GM21381 (cell line): ENCODE results near the gene MT1HL1.

Experiments used
- ATAC-seq: cut with Tn5 transposase; IDR thresholded peaks from one replicate; pipeline ENCODE4 v1.9.1; 2021; ENCODE audit warnings: mild to moderate bottlenecking, moderate library complexity; ENCODE audit not compliant: unreplicated experiment

MT1HL1 gene

DNA sequence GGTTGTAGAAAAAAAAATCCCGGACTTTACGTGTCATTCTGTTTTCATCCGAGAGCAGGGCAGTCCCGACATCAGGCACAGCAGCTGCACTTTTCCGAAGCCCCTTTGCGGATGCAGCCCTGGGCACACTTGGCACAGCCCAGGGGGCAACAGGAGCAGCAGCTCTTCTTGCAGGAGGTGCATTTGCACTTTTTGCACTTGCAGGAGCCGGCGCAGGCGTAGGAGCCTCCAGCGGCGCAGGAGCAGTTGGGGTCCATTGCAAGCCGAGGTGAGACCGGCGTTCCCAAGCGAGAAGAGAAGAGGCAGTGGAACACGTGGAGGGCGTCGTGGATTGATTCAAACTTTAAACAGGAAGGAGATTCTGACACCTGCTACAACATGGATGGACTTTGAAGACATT, at the start of gene MT1HL1:
MT1HL1 (minus strand) TSS at position 326 of the 400 bp plus-strand sequence; CDS start at position 257, 69 bp downstream.
- ATAC-seq, result no peak

- no peak for ATAC-seq
Measured at GRCh38 chr1:237050915-237051314, 46.7 kb upstream of the MT1HL1 start.

GRCh38 chr1:237050185-237050584, 45.9 kb upstream of the MT1HL1 start:
- no peak for ATAC-seq

- ATAC-seq, result no peak
Measured at GRCh38 chr1:237048803-237049202, 44.6 kb upstream of the MT1HL1 start.

- ATAC-seq, result no peak
Measured at GRCh38 chr1:237045278-237046016, 41.2 kb upstream of the MT1HL1 start.

GRCh38 chr1:237043846-237044636, 39.8 kb upstream of the MT1HL1 start:
- no peak for ATAC-seq

- ATAC-seq, result no peak
Measured at GRCh38 chr1:237042892-237043576, 38.8 kb upstream of the MT1HL1 start.

- ATAC-seq, result no peak
Measured at GRCh38 chr1:237042526-237042891, 38.3 kb upstream of the MT1HL1 start.

DNA sequence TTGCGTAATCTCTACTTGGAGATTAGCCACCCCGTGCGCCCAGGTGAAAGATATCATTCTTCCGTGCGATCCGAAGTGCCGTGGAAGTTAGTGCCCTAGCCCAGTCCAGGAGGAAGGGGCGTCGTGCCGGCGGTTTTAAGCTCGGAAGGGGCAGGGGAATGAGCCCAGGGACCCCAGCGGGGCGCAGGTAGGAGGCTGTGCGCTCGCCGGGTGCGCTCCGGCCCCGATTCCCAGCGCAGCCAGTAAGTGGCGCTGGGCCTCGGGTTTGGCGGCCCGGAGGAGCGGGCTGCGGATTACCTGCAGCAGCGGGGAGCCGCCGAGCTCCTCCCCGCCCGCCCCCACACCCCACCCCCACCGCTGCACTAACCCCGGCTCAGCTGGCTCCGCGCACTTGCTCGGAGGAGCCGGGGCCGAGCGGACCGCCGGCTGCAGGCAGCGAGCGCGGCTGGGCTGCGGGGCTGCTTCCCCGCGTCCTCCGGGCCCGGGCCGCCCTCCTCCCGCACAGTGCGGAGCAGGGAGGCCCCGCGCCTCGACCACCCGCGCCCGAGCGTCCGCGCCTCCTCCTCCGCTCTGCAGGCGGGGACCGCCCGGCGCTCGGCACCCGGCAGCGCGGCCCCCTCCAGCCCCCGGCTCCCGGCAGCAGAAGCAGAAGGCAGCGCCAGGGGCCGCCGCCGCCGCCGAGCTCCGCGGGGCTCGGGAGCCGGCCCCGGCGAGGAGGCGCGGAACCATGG, 37.7 kb upstream of the MT1HL1 start, which contains the start of gene RYR2:
RYR2 (plus strand) TSS at position 390 of the 731 bp plus-strand sequence; CDS start at position 728, 338 bp downstream.
- ATAC-seq, result no peak

DNA sequence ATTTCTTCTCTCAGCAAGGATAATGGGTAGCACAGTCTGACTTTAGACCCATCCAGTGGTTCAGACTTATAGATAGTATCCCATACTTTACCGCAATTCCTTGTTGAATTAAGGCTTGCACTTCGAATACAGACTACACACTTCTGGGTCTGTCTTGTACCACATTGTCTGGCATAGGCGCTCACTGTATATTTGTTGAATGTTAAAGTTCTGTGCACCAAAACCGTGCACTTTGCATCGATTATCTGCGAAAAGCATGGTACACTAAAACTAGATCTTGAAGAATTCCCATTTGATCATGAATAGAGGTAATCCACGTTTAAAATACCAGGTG, 37.2 kb upstream of the MT1HL1 start:
- no peak for ATAC-seq

DNA sequence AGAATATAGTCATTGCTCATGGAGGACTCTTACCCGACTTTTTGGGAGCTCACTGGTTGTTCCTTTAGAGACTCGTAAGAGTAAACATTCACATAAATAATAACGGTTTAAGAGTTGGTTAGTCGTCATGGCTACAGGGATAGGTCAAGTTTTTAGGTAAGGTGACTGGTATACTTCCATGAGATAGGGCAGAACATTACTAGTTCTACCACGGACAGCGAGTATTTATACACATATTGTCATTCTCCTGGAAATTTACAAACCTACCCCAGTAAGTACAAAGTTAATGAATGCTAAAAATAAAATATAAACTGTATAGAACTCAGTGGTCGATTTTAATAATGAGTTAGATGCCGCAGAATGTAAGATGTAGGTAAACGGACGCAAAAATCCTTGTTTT, 36.6 kb upstream of the MT1HL1 start:
- no peak for ATAC-seq

- ATAC-seq, result no peak
Measured at GRCh38 chr1:237038211-237038610, 34.0 kb upstream of the MT1HL1 start.

GRCh38 chr1:237035759-237036158, 31.5 kb upstream of the MT1HL1 start:
- ATAC-seq, result no peak

- no peak for ATAC-seq
Measured at GRCh38 chr1:237033804-237034203, 29.6 kb upstream of the MT1HL1 start.

GRCh38 chr1:237033061-237033460, 28.8 kb upstream of the MT1HL1 start:
- ATAC-seq, result no peak

GRCh38 chr1:237032029-237032428, 27.8 kb upstream of the MT1HL1 start:
- ATAC-seq, result peak; percentile 86

DNA sequence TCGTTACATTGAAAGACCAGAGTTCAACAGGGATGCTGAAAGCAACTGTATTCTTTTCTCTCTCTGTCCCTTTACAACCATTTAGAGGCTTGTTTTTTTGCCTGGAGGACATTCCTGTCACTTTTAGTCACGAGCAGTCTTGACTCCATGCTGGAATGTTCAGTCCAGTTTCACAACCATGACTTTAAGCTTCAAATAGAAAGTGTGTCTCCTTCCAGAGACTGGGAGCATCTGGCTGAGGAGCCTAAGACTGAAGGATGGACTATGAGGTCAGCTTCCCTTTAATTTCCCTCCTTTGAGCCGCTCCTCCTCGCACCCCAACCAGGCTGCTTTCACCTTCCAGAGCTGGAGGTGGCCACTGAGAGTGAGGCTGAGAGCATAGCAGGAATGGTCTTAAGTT, 27.2 kb upstream of the MT1HL1 start:
- ATAC-seq, result no peak

DNA sequence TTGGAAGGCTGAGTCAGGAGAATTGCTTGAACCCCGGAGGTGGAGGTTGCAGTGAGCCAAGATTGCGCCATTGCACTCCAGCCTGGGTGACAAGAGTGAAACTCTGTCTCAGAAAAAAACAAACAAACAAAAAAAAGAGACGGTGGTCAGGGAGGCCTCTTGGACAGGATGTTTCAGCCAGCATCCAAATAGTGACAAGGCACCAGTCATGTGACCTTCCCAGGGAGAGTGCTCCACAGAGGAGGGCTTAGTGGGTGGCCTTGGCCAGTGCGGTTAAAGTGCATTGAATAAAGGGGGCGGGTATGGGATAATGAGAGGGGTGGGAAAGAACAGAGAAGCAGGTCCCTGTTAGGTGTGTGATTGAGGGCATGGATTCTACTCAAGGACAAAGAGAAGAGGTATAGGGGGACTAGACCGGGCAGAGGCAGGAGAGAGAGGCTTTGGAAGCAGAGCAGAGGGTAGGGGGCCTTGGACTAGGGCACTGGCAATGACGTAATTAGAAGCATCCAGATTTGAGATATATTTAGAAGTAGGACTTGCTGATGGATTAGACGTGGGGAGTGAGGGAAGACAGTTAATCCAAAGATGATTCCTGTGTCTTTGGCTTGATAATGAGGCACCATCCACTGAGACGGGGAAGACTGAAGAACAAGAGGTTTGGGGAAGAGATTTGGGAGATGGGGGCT, 25.8 kb upstream of the MT1HL1 start:
- ATAC-seq, result no peak

DNA sequence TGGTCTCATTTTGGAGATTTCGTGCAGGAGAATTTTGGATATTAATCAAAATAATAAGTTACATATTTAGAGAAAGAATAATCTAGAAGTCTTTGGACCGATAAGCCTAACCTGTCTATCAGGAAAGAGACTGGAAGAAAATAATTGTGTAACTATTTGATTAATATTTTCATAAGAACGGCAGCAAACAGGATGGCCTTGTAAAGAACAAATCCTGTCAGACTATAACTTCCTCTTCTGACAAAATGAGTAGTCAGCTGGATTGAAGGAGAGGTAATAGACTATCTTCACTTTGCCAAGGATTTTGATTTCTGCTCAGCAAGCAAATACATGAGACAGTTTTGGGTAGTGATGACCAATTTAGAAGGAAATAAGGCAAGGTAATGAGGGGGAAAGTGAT, 25.0 kb upstream of the MT1HL1 start:
- no peak for ATAC-seq

DNA sequence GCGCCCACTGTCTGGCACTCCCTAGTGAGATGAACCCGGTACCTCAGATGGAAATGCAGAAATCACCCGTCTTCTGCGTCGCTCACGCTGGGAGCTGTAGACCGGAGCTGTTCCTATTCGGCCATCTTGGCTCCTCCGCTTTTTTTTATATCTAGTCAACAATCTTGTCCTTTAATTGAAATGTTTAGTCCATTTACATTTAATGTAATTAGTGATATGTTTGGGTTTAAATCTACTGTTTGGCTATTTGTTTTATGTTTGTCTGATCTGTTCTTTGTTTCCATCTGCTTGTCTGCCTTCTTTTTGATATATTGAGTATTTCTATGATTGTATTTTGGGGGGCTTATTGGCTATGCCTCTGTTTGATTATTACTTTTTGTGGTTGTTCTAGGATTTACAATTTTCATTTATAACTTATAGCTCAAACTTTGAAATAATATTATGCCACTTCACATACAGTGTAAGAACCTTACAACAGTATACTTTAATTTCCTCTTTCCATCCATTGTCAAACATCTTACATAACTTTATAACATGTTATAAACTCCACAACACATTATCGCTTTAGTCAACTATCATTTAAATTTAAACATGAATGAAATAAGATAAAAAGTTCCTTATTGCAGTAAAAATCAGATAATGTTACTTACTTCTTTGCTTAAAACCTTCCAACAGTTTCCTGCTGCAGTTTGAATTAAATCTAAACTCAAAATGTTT, 21.3 kb upstream of the MT1HL1 start:
- ATAC-seq, result no peak
